SK-N-SH (cell line): ENCODE results near the gene SPTLC2.

Experiments
- EP300 ChIP-seq, 2 experiments: IDR thresholded peaks; 2 replicates each; pipeline versions ENCODE4 v1.4.0 to v1.6.1; 2012; ENCODE audit warnings: borderline replicate concordance in 1 of 2, low read depth in 1 of 2, low read length in 1 of 2
- SIN3A ChIP-seq: IDR thresholded peaks from 2 replicates; pipeline ENCODE4 v1.6.1; 2012; ENCODE audit warnings: low read depth, mild to moderate bottlenecking, low read length, moderate library complexity, borderline replicate concordance
- TF ChIP-seq, protein P1 (sequence below): fragments of 200-600 bp; sonication (generic); IDR thresholded peaks from 2 replicates; pipeline ENCODE4 v1.6.1; 2017; ENCODE audit warnings: antibody characterized with exemption, mild to moderate bottlenecking, moderate library complexity

DNA sequence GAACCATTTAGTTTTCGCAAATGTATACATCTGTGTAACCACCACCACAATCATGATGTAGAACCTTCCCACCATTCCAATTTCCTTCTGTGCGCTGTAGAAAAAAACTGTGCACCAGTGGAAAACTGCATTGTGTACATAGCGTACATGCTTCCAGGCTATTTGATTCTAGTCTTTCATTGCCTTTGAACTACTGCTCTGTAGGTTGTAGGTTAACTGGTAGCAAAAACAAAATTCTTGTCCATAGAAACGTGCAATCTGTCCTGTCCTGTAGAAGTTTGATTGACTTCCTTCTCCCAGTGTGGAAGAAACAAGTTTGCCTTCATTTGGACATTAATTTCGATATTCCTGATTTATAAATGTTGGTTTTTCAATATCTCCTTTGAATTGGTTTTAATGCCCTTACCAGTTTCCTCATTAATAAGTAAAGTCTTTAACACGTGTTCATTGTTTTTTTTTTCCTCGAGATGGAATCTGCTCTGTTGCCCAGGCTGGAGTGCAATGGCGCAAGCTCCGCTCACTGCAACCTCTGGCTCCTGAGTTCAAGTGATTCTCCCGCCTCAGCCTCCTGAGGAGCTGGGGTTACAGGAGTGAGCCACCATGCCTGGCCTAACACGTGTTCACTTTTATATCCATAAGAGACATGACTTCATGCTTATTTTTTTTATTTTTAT, 114.2 kb downstream of the SPTLC2 start:
- no peak for TF ChIP-seq EP300 (IDR thresholded peaks at IDR 0.05; ENCODE audit: borderline replicate concordance in 1 of 2, low read depth in 1 of 2, low read length in 1 of 2)
- TF ChIP-seq, protein P1, sequence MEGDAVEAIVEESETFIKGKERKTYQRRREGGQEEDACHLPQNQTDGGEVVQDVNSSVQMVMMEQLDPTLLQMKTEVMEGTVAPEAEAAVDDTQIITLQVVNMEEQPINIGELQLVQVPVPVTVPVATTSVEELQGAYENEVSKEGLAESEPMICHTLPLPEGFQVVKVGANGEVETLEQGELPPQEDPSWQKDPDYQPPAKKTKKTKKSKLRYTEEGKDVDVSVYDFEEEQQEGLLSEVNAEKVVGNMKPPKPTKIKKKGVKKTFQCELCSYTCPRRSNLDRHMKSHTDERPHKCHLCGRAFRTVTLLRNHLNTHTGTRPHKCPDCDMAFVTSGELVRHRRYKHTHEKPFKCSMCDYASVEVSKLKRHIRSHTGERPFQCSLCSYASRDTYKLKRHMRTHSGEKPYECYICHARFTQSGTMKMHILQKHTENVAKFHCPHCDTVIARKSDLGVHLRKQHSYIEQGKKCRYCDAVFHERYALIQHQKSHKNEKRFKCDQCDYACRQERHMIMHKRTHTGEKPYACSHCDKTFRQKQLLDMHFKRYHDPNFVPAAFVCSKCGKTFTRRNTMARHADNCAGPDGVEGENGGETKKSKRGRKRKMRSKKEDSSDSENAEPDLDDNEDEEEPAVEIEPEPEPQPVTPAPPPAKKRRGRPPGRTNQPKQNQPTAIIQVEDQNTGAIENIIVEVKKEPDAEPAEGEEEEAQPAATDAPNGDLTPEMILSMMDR = no peak
- no peak for TF ChIP-seq SIN3A
